HepG2 (cell line): ENCODE measurements around the gene FIGLA. TPM values are rescaled to one million over a fixed set of nuclear protein-coding genes. Genes with fewer than 3 reads are reported as not detected.

Experiments
- DPF2 ChIP-seq: sonication (generic); formaldehyde crosslinking; IDR thresholded peaks from 2 replicates; pipeline ENCODE4 v1.4.0; 2020; ENCODE audit warnings: mild to moderate bottlenecking, low read depth, missing genetic modification reagents, borderline replicate concordance
- FOXO1 ChIP-seq: sonication (generic); formaldehyde crosslinking; IDR thresholded peaks from 2 replicates; pipeline ENCODE4 v1.4.0; 2020; ENCODE audit warnings: missing genetic modification reagents
- HMG20A ChIP-seq: IDR thresholded peaks from 2 replicates; pipeline ENCODE4 v1.6.1; 2016; ENCODE audit warnings: borderline replicate concordance
- HNF1A ChIP-seq, 2 experiments: sonication (generic) in 1 of 2; formaldehyde crosslinking in 1 of 2; IDR thresholded peaks; 2 replicates each; pipeline versions ENCODE4 v1.4.0 to v1.6.1; 2016 to 2020; ENCODE audit warnings: borderline replicate concordance in 1 of 2, low read depth in 1 of 2, mild to moderate bottlenecking in 1 of 2, missing genetic modification reagents in 1 of 2
- NFYB ChIP-seq: sonication (generic); formaldehyde crosslinking; IDR thresholded peaks from 2 replicates; pipeline ENCODE4 v1.4.0; 2020; ENCODE audit warnings: missing genetic modification reagents
- PHF5A ChIP-seq: IDR thresholded peaks from one replicate; pipeline ENCODE4 v1.6.1; 2018; ENCODE audit warnings: low read depth, missing genetic modification reagents; ENCODE audit not compliant: unreplicated experiment
- PITX1 ChIP-seq: sonication (generic); formaldehyde crosslinking; IDR thresholded peaks from 2 replicates; pipeline ENCODE4 v1.5.1; 2020; ENCODE audit warnings: mild to moderate bottlenecking, missing genetic modification reagents
- ZFP37 ChIP-seq: sonication (generic); formaldehyde crosslinking; IDR thresholded peaks from 2 replicates; pipeline ENCODE4 v1.4.0; 2020; ENCODE audit warnings: missing genetic modification reagents, borderline replicate concordance
- ZNF142 ChIP-seq: sonication (generic); formaldehyde crosslinking; IDR thresholded peaks from 2 replicates; pipeline ENCODE4 v1.4.0; 2020; ENCODE audit warnings: missing genetic modification reagents
- ZNF263 ChIP-seq: sonication (generic); formaldehyde crosslinking; IDR thresholded peaks from 2 replicates; pipeline ENCODE4 v1.4.0; 2020; ENCODE audit warnings: missing genetic modification reagents
- ZNF501 ChIP-seq: sonication (generic); formaldehyde crosslinking; IDR thresholded peaks from 2 replicates; pipeline ENCODE4 v1.5.1; 2020; ENCODE audit warnings: mild to moderate bottlenecking, moderate library complexity, missing genetic modification reagents
- ZNF773 ChIP-seq: sonication (generic); formaldehyde crosslinking; IDR thresholded peaks from 2 replicates; pipeline ENCODE4 v1.4.0; 2020; ENCODE audit warnings: missing genetic modification reagents, borderline replicate concordance
- polyA plus RNA-seq, 8 experiments: library from polyadenylated mRNA; depleted of rRNA in 3 of 8; stranded (reverse) in 7 of 8; unstranded in 1 of 8; fragments of >200 nt; fragmentation: Illumina TruSeq in 4 of 8; extraction: Trizol in 4 of 8; gene quantifications; 2 replicates each; pipeline versions ENCODE4 v1.2.1 to v1.2.3, GENCODE V29; 2011 to 2016; ENCODE audit warnings: low read depth in 4 of 8, missing spikeins in 1 of 8, mixed read lengths in 1 of 8; ENCODE audit not compliant: insufficient read depth in 1 of 8
- total RNA-seq, 5 experiments: library from RNA; depleted of rRNA; stranded (reverse); fragments of >200 nt; fragmentation: Illumina TruSeq; extraction: Trizol; gene quantifications; 2 replicates each; pipeline ENCODE4 v1.2.3, GENCODE V29; 2016; ENCODE audit warnings: low read depth in 1 of 5

FIGLA gene
- total and polyA plus RNA-seq, 2 of the 13 experiments (the other 11 are each of a cell fraction or from before 2014, with no cell fraction given), result not detected

- TF ChIP-seq ZNF142 (no peak), ZFP37 (no peak), HNF1A (IDR thresholded peaks at IDR 0.05; ENCODE audit: low read depth) (no peak), HNF1A (CRISPR knock-in tag; IDR thresholded peaks at IDR 0.05; ENCODE audit: borderline replicate concordance) (0 out of 2 replicates have a peak, but pooled peaks have one; percentile 10), PITX1 (CRISPR knock-in tag) (no peak), ZNF263 (peak; percentile 50; the same call in 1 of the 2 replicates), FOXO1 (CRISPR knock-in tag) (no peak; the same call in 1 of the 2 replicates), DPF2 (CRISPR knock-in tag) (peak; percentile 0; the same call in 1 of the 2 replicates), HMG20A (CRISPR knock-in tag) (no peak), PHF5A (peak; percentile 10), ZNF773 (CRISPR knock-in tag) (no peak), ZNF501 (CRISPR knock-in tag) (no peak), NFYB (CRISPR knock-in tag) (no peak)
Measured at GRCh38 chr2:70808983-70809958, 18.8 kb upstream of the FIGLA start (continued).
